ENCODE data around the gene CALCA.

Gene CALCA

DNA sequence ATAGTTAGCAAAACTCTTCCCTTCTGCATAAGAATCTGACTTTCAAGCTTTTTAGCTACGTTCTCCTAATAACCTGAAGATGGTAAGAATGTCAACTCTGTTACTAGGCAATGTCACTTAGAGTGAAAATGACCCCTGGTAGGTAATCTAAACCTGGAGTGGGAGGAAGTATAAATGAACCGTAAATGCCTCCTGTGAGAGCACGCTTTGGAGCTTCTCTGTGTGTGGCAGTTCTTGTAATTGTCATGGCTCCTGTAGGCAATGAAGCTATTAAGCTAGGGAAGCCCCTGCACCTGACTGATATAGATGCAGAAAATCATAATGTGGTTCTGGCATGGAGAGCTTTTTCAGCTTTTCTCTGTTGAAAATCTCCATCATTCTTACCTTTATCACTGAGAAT, 29.4 kb downstream of the CALCA start:
- Histone ChIP-seq H3K27ac (ENCODE audit: low read depth, low read length) (no peak overlapping the region), H2AFZ (ENCODE audit: low read length, unreplicated experiment) (no peak overlapping the region), H3K36me3 (ENCODE audit: insufficient read depth, low read length) (no peaks in the 10 kb centered on the region), H3K4me3 (ENCODE audit: low read depth, low read length) (no peak overlapping the region), H3K4me1 (ENCODE audit: control insufficient read depth, insufficient read depth, low read length, unreplicated experiment) (no peaks in the 10 kb centered on the region), H3K27me3 (ENCODE audit: insufficient read depth, low read length) (peaks cover 22% of the 10 kb centered on the region; the same call in 1 of the 2 replicates), H3K79me2 (ENCODE audit: control insufficient read depth, insufficient read depth, low read length, unreplicated experiment) (no peaks in the 10 kb centered on the region)

DNA sequence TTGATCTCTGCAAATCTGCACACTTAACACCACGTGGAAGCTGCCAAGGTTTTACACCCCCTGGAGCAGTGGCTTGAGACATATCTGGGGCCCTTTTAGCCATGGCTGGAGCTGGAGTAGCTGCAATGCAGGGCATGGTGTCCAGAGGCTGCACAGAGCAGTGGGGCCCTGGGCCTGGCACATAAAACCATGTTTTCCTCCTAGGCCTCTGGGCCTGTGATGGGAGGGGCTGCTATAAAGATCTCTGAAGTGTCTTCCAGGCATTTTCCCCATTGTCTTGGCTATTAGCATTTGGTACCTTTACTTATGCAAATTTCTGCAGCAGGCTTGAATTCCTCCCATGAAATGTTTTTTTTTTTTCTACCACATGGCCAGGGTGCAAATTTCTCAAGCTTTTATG, 33.2 kb downstream of the CALCA start:
- H3K27ac ChIP-seq (ENCODE audit: low read depth, low read length) = no peak overlapping the region
- H3K4me1 ChIP-seq (ENCODE audit: control insufficient read depth, insufficient read depth, low read length, unreplicated experiment) = no peaks in the 10 kb centered on the region
- H2AFZ ChIP-seq (ENCODE audit: low read length, unreplicated experiment) = no peak overlapping the region
- H3K4me3 ChIP-seq (ENCODE audit: low read depth, low read length) = no peak overlapping the region
- H3K79me2 ChIP-seq (ENCODE audit: control insufficient read depth, insufficient read depth, low read length, unreplicated experiment) = no peaks in the 10 kb centered on the region
- peaks cover 25% of the 10 kb centered on the region for H3K27me3 ChIP-seq (ENCODE audit: insufficient read depth, low read length)
- H3K36me3 ChIP-seq (ENCODE audit: insufficient read depth, low read length) = no peaks in the 10 kb centered on the region

DNA sequence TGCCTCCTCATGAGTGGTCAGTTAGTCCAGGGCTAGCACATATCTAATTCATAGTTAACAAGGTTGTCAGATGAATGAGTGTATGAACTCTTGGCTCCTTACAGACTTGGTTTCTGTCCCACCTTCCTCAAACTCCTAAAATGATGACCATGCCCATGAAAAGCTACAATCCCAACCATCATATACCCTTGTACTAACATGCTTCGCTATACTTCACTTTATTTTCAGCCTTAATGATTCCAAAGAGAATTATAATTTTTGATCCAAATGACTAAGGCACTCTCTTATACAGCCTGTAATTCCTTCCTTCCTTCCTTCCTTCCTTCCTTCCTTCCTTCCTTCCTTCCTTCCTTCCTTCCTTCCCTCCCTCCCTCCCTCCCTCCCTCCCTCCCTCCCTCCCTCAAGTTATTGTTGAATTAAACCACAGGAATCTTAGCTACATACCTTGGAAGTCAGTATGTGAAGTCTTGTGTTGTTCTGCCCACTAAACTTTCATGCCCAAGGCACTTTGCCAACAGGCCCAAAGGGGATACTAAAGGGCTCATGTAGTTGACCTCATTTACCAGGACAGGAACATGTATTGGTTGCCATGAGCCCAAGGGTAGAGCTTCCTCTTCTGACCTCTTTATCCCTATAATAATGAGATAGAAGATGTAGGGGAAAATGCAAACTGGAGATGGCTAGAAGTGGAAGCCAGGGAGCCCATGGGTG, 37.4 kb downstream of the CALCA start:
- Histone ChIP-seq H3K4me1 (ENCODE audit: control insufficient read depth, insufficient read depth, low read length, unreplicated experiment) (no peaks in the 10 kb centered on the region), H3K27me3 (ENCODE audit: insufficient read depth, low read length) (peaks cover 37% of the 10 kb centered on the region), H2AFZ (ENCODE audit: low read length, unreplicated experiment) (no peak overlapping the region), H3K27ac (ENCODE audit: low read depth, low read length) (no peak overlapping the region), H3K4me3 (ENCODE audit: low read depth, low read length) (no peak overlapping the region), H3K36me3 (ENCODE audit: insufficient read depth, low read length) (no peaks in the 10 kb centered on the region), H3K79me2 (ENCODE audit: control insufficient read depth, insufficient read depth, low read length, unreplicated experiment) (no peaks in the 10 kb centered on the region)

DNA sequence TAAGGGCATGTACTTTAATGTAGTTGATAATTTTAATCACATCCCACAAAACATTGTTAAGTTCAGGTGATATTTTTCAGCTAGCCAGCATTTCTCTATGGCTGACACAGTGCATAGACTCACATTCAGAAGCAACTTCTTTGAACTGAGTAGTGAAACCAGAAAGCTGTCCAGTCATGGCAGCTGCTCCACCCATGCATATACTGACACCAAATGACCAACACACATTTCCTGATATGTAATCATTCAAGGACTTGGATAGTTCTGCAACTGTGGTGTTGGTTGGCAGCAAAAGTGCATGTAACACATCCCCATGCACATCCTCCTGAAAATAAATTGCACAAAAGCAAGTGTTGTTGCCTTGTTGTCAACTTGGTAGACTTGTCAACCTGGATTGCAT, 39.7 kb downstream of the CALCA start:
- H3K27ac ChIP-seq (ENCODE audit: low read depth, low read length) = no peak overlapping the region
- no peak overlapping the region for H2AFZ ChIP-seq (ENCODE audit: low read length, unreplicated experiment)
- H3K4me1 ChIP-seq (ENCODE audit: control insufficient read depth, insufficient read depth, low read length, unreplicated experiment) = no peaks in the 10 kb centered on the region
- no peaks in the 10 kb centered on the region for H3K36me3 ChIP-seq (ENCODE audit: insufficient read depth, low read length)
- no peak overlapping the region for H3K4me3 ChIP-seq (ENCODE audit: low read depth, low read length)
- H3K79me2 ChIP-seq (ENCODE audit: control insufficient read depth, insufficient read depth, low read length, unreplicated experiment) = no peaks in the 10 kb centered on the region
- peaks cover 42% of the 10 kb centered on the region for H3K27me3 ChIP-seq (ENCODE audit: insufficient read depth, low read length)

DNA sequence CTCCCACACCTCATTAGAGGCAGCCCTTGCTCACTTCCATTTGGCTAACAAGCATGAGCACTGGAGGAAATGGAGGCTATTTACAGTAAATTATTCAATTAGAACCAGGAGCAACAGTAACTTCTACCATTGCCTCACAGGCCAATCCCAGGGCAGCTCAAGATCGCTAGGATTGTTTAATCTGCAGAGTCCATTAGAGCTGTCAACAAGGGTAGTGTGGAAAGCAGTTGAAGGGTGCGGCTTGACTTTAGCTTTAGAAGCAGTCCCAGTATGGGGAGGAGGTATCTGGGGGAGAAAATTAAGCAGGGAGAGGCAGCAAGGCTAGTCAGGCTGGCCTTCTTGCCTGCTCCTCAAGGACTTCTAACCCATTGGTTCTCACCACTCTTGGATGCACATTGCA, 41.8 kb downstream of the CALCA start:
- Histone ChIP-seq H3K4me1 (ENCODE audit: control insufficient read depth, insufficient read depth, low read length, unreplicated experiment) (no peaks in the 10 kb centered on the region), H3K4me3 (ENCODE audit: low read depth, low read length) (no peak overlapping the region), H3K27me3 (ENCODE audit: insufficient read depth, low read length) (peaks cover 58% of the 10 kb centered on the region), H3K36me3 (ENCODE audit: insufficient read depth, low read length) (no peaks in the 10 kb centered on the region), H2AFZ (ENCODE audit: low read length, unreplicated experiment) (no peak overlapping the region), H3K79me2 (ENCODE audit: control insufficient read depth, insufficient read depth, low read length, unreplicated experiment) (no peaks in the 10 kb centered on the region), H3K27ac (ENCODE audit: low read depth, low read length) (no peak overlapping the region)

DNA sequence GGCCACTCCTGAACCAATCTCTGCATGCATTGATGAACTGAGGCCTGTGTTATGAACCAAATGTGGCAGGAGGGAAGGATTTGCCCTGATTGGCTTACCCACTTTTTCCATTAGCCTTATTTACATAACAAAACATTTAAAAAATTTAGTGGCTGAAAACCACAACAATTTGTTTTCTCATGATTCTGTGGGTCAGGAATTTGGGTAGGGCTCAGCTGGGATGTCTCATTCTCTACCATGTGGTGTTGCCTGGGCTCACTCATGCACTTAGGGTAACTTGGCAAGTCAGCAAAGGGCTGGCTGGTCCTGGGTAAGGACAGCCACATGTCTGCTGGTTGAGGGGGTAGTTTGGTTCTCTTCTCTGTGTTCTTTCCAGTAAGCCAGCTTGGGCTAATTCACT, 45.0 kb downstream of the CALCA start:
- Histone ChIP-seq H3K27me3 (ENCODE audit: insufficient read depth, low read length) (peaks cover 66% of the 10 kb centered on the region), H3K79me2 (ENCODE audit: control insufficient read depth, insufficient read depth, low read length, unreplicated experiment) (no peaks in the 10 kb centered on the region), H2AFZ (ENCODE audit: low read length, unreplicated experiment) (no peak overlapping the region), H3K4me1 (ENCODE audit: control insufficient read depth, insufficient read depth, low read length, unreplicated experiment) (no peaks in the 10 kb centered on the region), H3K36me3 (ENCODE audit: insufficient read depth, low read length) (no peaks in the 10 kb centered on the region), H3K4me3 (ENCODE audit: low read depth, low read length) (no peak overlapping the region), H3K27ac (ENCODE audit: low read depth, low read length) (no peak overlapping the region)

DNA sequence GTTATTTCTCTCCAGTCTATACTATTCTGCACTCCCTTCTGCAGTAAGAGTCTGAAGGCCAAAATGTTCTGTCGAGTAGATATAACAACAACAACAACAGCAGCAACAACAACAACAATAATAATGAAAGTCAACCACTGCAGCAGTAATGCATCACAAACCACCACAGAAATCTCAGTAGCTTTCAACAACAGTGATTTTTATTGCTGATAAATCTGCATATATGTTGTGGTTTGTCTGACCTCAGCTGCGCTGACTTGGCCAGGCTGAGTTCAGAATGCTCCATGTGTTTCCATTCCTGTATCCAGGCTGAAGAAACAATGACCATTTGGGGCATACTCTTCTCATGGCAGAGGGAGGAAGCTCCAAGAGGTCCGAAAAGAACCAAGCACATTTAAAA, 47.8 kb downstream of the CALCA start:
- peaks cover 76% of the 10 kb centered on the region for H3K27me3 ChIP-seq (ENCODE audit: insufficient read depth, low read length)
- H3K4me1 ChIP-seq (ENCODE audit: control insufficient read depth, insufficient read depth, low read length, unreplicated experiment) = no peaks in the 10 kb centered on the region
- H3K79me2 ChIP-seq (ENCODE audit: control insufficient read depth, insufficient read depth, low read length, unreplicated experiment) = no peaks in the 10 kb centered on the region
- no peaks in the 10 kb centered on the region for H3K36me3 ChIP-seq (ENCODE audit: insufficient read depth, low read length)
- no peak overlapping the region for H2AFZ ChIP-seq (ENCODE audit: low read length, unreplicated experiment)
- no peak overlapping the region for H3K4me3 ChIP-seq (ENCODE audit: low read depth, low read length)
- no peak overlapping the region for H3K27ac ChIP-seq (ENCODE audit: low read depth, low read length)

All from ACC112 (cell line).